GM21423 (cell line): ENCODE measurements around the gene CTIF.

ENCODE experiments used
- ATAC-seq: cut with Tn5 transposase; IDR thresholded peaks from one replicate; pipeline ENCODE4 v1.9.1; 2021; ENCODE audit warnings: mild to moderate bottlenecking, moderate library complexity; ENCODE audit not compliant: unreplicated experiment

CTIF gene

DNA sequence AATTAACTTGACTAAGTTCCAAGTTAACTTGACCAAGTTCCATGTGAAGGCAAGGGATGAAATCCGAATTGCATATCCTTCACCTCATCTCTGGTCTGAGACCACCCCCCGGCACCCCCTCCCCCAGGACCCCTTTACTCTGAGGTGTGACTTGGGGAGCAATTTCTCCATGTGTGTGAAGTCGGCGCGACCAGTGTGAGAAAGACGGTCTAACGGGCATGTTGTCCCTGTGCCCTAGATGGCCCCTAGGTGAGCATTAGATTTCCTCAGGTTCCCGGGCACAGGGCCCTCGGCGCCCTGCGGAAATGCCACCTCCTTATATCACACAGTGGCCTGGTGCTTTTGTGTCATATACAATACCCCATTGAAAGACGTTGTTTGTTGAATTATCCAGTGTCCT is 137.1 kb downstream of the CTIF start:
- no peak for ATAC-seq

GRCh38 chr18:48676346-48676745 is 137.5 kb downstream of the CTIF start:
- ATAC-seq: no peak

GRCh38 chr18:48676756-48677368 is 138.0 kb downstream of the CTIF start:
- ATAC-seq: peak; percentile 45

GRCh38 chr18:48678237-48679115 is 139.6 kb downstream of the CTIF start:
- no peak for ATAC-seq

GRCh38 chr18:48679236-48679635 is 140.4 kb downstream of the CTIF start:
- no peak for ATAC-seq

GRCh38 chr18:48680339-48681250 is 141.8 kb downstream of the CTIF start:
- ATAC-seq: no peak

DNA sequence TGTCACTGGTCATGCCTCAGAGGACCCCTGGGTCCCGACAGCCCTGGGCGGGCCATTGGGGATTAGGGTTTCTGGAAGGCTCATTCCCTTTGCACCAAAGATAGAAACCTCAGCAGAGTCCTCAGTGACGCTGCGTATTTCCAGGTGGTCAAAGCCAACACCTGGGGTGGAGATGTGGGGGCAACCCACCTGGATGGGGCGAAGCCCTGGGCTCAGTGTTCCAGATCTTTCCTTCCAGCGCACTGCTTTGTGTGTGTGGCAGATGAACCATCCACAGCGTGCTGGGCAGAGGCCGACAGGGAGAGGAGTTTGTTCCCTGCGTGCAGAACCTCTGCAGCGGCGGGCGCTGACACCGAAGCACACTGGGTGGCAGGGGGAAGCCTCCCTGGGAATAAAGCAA is 143.9 kb downstream of the CTIF start:
- no peak for ATAC-seq

DNA sequence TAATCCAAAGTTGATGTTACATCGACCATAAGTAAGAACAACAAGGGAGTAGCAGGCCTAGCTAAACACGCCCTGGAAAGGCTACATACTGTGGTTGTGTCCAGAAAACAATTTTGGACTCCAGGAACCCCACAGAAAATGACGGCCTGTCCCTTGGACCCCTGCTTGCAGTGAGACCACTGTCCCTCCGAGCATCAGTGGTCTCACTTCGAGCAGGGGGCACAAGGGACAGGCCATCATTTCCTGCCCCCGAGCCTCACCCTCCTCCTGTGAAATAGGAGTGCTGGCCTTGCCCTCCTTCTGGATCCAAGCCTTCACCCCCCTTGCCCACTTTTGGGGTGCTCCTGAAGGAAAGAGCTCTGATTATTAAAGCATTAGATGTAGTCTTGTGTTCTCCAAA is 144.4 kb downstream of the CTIF start:
- ATAC-seq: no peak

DNA sequence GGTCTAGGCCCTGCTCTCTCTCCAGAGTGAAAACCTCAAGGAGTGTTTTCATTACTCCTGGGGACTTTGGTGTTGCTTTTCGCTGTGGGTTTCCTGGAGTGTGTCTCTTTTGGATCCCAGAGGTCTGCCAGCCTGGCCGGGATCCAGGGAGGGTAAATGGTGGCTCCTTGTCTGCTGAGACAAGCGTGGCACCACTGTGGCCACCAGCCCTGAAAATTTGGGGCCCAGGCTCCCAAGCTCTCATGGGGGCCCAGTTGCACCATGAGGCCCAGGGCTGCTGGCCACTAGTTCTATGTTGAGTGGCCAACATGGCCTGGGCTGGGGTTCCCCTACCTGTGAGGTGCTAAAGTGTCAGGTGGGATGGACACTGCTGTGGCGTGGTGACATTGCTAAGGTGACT is 144.8 kb downstream of the CTIF start:
- no peak for ATAC-seq

GRCh38 chr18:48687346-48688042 is 148.7 kb downstream of the CTIF start:
- no peak for ATAC-seq

DNA sequence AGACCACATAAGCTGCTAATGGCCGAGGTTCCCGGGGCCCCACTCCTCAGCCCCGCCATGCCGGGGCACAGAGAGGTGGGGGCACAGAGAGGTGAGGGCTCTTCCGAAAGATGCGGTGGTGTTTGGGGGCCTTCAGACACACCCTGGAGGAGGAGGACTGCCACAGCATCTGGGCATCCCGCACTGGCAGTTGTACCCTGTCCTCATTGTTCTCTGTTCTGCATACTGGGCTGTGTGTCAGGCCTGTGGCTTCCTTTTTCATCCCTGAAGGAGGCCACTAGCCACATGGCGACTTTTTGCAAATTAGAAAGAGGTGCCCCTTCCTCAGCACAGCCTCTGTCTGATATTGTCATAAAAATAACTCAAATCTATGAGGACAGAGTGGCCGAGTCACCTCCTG is 150.1 kb downstream of the CTIF start:
- ATAC-seq: no peak

GRCh38 chr18:48689548-48689947 is 150.7 kb downstream of the CTIF start:
- ATAC-seq: no peak

- no peak for ATAC-seq
These were observed 151.7 kb downstream of the CTIF start for GRCh38 chr18:48690494-48690893.

DNA sequence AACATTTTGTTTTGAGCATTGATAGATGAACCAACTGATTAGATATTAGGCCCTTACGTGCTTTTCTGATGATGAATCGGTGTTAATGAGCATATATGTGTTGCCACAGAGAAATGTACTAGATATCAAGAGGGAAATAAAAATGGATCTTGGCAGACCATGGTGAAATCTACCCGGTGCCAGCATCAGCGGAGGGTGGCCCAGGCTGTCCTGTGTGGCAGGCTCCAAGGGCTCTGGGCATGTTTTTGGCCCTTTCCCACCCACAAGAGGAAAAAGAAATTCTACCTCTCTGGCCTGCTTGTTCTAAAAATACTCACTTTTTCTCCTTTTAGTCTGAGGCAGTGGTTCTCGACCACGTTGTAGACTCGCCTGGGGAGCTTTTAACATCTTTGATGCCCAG is 154.2 kb downstream of the CTIF start:
- ATAC-seq: no peak

GRCh38 chr18:48693625-48694262 is 154.9 kb downstream of the CTIF start:
- no peak for ATAC-seq

GRCh38 chr18:48694295-48694694 is 155.5 kb downstream of the CTIF start:
- no peak for ATAC-seq

- no peak for ATAC-seq
These were observed 156.8 kb downstream of the CTIF start for GRCh38 chr18:48695671-48696070.

- ATAC-seq: no peak
These were observed 157.4 kb downstream of the CTIF start for GRCh38 chr18:48696218-48696617.

- no peak for ATAC-seq
These were observed 158.6 kb downstream of the CTIF start for GRCh38 chr18:48697441-48697840.

- no peak for ATAC-seq
These were observed 159.9 kb downstream of the CTIF start for GRCh38 chr18:48698707-48699106.
